ENCODE results near the gene CSAD. TPM values are rescaled to one million over a fixed set of nuclear protein-coding genes. Genes with fewer than 3 reads are reported as not detected.
"Not testable (repeated sequence)": the region's sequence is repeated elsewhere in the genome, so short reads cannot be mapped to it uniquely, and the experiment has no call there.

The CSAD gene
- total RNA-seq, 1 experiment from 2014 or later: 1.2 TPM

GRCh38 chr12:53113951-53114350 lies 66.8 kb downstream of the CSAD start:
- H3K27me3 ChIP-seq: no peaks in the 10 kb centered on the region
- H3K4me3 ChIP-seq: no peak overlapping the region
- H3K9me3 ChIP-seq: no peaks in the 10 kb centered on the region
- no peaks in the 10 kb centered on the region for H3K36me3 ChIP-seq
- no peak for DNase-seq

- DNase-seq: no peak
- H3K4me3 ChIP-seq: no peak overlapping the region
- H3K36me3 ChIP-seq: no peaks in the 10 kb centered on the region
- H3K9me3 ChIP-seq: no peaks in the 10 kb centered on the region
- H3K27me3 ChIP-seq: no peaks in the 10 kb centered on the region
Observed at GRCh38 chr12:53113136-53113705, 67.5 kb downstream of the CSAD start.

- H3K27me3 ChIP-seq, H3K9me3 ChIP-seq, H3K36me3 ChIP-seq, DNase-seq, H3K4me3 ChIP-seq: not testable (repeated sequence)
Observed at GRCh38 chr12:53112431-53112830, 68.3 kb downstream of the CSAD start.

Other genes starting within 250 kb of the CSAD start
- 104 and 136 TPM in 2 replicates for gene KRT18, start 231.8 kb downstream of the CSAD start, total RNA-seq (2014; rRNA removed; shearing (Covaris generic); ENCODE audit: low replicate concordance)
- gene EIF4B, start 174.5 kb downstream of the CSAD start, total RNA-seq (2014; rRNA removed; shearing (Covaris generic); ENCODE audit: low replicate concordance): 684 and 692 TPM in 2 replicates
- gene TNS2, start 130.9 kb downstream of the CSAD start, total RNA-seq (2014; rRNA removed; shearing (Covaris generic); ENCODE audit: low replicate concordance): 10.8 and 12.4 TPM in 2 replicates
- gene SPRYD3, start 101.5 kb downstream of the CSAD start, total RNA-seq (2014; rRNA removed; shearing (Covaris generic); ENCODE audit: low replicate concordance): 22.1 and 23.9 TPM in 2 replicates
- gene IGFBP6, start 83.3 kb downstream of the CSAD start, total RNA-seq (2014; rRNA removed; shearing (Covaris generic); ENCODE audit: low replicate concordance): 37.5 and 66.3 TPM in 2 replicates
- not detected in 2 replicates for gene SOAT2, start 77.4 kb downstream of the CSAD start, total RNA-seq (2014; rRNA removed; shearing (Covaris generic); ENCODE audit: low replicate concordance)
- gene ZNF740, start 203 bp downstream of the CSAD start, total RNA-seq (2014; rRNA removed; shearing (Covaris generic); ENCODE audit: low replicate concordance): 14.7 and 22.2 TPM in 2 replicates
- gene ITGB7, start 26.3 kb upstream of the CSAD start, total RNA-seq (2014; rRNA removed; shearing (Covaris generic); ENCODE audit: low replicate concordance): 1.6 TPM in 1 of 2 replicates, not detected in the other
- gene RARG, start 51.3 kb upstream of the CSAD start, total RNA-seq (2014; rRNA removed; shearing (Covaris generic); ENCODE audit: low replicate concordance): 30.8 and 40.7 TPM in 2 replicates
- gene ESPL1, start 87.4 kb upstream of the CSAD start, total RNA-seq (2014; rRNA removed; shearing (Covaris generic); ENCODE audit: low replicate concordance): 22.1 and 23.9 TPM in 2 replicates
- 412 and 629 TPM in 2 replicates for gene PFDN5, start 114.6 kb upstream of the CSAD start, total RNA-seq (2014; rRNA removed; shearing (Covaris generic); ENCODE audit: low replicate concordance)
- 30.8 and 42.8 TPM in 2 replicates for gene MYG1, start 118.8 kb upstream of the CSAD start, total RNA-seq (2014; rRNA removed; shearing (Covaris generic); ENCODE audit: low replicate concordance)
- gene AAAS, start 140.7 kb upstream of the CSAD start, total RNA-seq (2014; rRNA removed; shearing (Covaris generic); ENCODE audit: low replicate concordance): 75.6 and 114 TPM in 2 replicates
- not detected in 2 replicates for gene SP7, start 155.4 kb upstream of the CSAD start, total RNA-seq (2014; rRNA removed; shearing (Covaris generic); ENCODE audit: low replicate concordance)
- 22.3 and 26.3 TPM in 2 replicates for gene SP1, start 199.3 kb upstream of the CSAD start, total RNA-seq (2014; rRNA removed; shearing (Covaris generic); ENCODE audit: low replicate concordance)
- gene AMHR2, start 242.9 kb upstream of the CSAD start, total RNA-seq (2014; rRNA removed; shearing (Covaris generic); ENCODE audit: low replicate concordance): not detected in 2 replicates

All from MG63 (cell line).